HG03135 (cell line): ENCODE data around the gene MAGT1.
"Not testable (repeated sequence)": the region's sequence is repeated elsewhere in the genome, so short reads cannot be mapped to it uniquely, and the experiment has no call there.

Source experiments
- ATAC-seq: cut with Tn5 transposase; IDR thresholded peaks from one replicate; pipeline ENCODE4 v1.9.1; 2021; ENCODE audit warnings: mild to moderate bottlenecking, moderate library complexity; ENCODE audit not compliant: unreplicated experiment

MAGT1 gene

DNA sequence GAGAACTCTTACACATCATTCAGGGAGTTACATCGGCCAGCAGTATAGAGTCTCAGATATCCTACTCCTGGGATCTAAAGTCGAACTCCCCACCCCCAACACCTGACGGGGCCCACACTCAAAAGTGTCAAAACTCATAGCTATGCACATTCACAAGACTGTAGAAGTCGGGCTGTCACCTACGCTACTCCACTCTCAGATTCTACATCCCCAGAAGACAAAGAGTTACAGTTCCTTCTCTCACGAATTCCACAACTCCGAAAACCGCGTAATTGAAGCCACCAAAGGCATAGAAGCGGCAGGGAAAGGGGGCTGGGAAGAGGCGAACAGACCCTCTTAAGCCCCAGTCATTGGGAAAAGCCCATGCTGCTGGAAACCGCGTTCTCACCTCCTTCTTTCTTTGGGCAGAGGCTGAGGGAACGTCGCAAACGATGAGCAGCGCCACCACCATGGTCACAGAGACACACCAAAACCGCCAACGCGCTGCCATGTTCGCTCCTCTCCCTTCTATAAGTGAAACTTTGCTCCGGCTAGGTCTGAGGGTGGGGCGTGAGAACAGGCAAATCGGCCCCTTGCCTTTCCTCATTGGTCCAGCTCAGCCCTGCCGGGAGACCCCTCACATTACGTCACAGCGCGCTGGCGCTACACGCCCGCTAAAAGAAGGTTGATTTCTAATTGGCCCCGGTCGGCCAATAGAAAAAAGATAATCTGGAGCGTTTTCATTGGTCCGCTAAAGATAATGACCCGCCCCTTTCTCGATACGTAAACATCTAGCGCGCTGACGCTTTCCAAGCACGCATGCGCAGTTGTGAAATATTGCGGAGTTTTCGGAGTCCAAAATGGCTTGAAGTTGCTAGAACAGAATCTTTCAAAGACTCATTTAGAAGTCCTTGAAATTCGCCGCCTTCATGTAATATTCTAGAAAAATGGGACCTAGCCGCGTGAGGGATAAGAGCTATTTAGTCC lies at the start of gene MAGT1:
Gene MAGT1 (minus strand): TSS at position 515 of the 966 bp plus-strand sequence. CDS start 25 bp downstream, at position 490.
- peak; percentile 87 for ATAC-seq

DNA sequence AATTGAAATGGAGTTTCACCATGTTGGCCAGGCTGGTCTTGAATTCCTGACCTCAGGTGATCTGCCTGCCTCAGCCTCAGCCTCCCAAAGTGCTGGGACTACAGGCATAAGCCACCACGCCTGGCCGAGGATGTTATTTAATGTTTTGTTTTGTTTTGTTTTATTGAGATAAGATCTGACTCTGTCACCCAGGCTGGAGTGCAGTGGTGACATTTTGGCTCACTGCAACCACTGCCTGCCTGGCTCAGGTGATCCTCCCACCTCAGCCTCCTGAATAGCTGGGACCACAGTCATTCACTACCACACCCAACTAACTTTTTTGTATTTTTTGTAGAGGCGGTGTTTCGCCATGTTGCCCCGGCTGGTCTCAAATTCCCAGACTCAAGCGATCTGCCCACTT lies 49.8 kb upstream of the MAGT1 start:
- ATAC-seq, result not testable (repeated sequence)

DNA sequence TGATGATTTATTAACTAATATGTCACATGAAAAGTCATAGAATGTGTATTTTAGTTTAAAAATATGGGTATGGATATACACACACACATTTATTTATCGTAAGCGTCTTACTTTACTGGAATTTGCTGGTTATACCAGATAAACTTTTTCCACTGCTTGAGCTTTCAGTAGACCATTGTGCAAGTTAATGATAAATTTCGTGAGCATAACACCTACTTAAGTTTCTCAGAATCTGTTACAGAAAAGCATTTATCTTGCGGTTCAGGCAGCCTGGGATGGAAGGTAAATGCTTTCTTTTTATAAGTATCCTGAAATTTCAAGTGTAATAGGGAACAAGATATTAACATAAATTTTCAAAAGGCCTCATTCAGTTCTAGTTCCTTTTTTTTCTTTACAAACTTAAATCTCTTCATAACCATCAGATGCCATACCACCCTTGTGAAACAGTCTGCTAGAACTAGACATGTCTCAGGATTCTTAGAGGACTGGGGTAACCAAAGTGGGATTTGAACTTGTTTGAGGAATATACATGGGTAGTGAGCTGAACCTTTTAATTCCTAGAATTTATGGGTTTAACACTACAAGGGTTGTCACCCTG lies 42.9 kb upstream of the MAGT1 start:
- ATAC-seq, result no peak

DNA sequence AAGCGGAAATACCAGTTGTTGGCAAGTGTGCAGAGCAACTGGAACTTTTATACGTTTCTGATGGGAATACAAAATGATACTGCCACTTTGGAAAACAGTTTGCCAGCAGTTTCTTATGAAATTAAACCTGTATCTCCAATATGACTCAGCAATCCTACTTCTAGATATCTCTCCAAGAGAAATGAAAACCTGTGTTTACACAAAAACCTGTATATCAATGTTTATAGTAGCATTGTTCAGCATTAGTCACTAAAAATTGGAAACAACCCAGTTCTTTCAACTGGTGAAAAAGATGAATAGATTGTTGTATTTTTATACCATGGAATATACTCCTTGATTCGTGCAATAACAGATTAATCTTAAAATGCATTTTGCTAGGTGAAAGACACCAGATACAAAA lies 42.1 kb upstream of the MAGT1 start:
- no peak for ATAC-seq

DNA sequence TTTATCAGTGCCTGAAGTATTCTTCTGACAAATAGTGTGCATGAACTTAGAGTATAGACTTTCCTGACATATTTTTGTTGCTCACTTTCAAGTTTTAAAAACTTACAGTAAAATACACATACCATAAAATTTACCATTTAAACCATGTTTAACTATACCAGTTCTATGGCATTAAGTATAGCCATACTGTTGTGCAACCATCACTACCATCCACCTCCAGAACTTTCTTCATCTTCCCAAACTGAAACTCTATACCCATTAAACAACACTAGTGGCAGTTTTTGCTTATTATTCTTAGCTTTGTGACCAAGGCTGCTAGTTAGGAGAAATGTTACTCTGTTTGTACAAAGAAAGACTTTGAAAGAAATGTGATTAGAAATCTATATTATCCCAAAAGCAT lies 41.1 kb upstream of the MAGT1 start:
- no peak for ATAC-seq

DNA sequence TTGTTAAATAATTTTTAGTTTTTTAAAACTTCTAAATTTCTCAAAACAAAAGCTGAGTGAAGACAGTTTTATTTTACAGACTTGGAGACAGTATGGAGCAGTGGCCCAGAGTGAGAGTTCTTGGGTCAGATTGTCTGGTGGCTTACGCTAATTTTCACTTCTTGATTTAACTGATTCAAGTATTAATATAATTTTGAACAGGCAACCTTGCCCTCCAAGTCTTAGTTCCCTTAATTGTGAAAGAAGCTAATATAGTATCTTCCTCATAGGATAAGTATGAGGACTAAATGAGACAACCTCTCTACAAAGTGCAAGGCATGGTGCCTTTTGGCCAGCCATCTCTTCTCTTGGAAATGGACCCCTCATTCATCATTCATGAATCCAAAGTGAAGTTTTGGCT lies 40.7 kb upstream of the MAGT1 start:
- no peak for ATAC-seq

DNA sequence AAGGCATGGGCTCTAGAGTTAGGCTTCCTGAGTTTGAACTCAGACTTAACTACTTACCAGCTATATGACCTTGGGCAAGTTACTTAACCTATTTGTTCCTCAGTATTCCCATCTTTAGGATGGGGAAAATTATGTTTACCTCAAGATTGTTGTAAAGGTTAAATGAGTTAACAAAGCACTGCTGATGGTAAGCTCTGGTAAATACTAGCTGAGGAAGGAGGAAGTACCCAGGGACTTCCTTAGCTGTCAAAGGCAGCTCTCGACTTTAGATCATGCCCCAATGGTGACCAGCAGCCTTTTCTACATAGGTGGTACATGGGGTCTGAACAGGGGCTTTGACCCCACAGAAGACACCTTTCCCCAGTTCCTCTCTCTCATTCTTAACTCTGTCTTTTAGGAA lies 35.3 kb upstream of the MAGT1 start:
- ATAC-seq, result no peak

DNA sequence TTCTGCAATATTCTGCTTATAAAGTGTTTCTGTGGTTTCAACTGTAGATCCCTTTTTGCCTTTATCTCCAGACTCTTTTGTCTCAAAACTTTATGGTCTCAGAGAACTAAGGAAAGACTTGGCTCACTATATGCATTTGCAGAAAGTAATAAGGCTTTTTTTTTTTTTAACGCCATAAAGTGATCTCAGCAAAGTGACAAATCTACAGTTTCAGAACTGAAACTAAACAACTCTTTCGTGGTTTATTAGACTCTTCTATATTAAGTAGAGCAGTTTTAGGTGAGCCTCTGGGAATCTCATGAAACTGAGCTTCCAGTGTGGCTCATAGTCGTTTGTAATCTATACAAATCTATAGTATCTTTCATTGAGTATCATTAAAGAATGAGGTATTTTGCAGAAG lies 30.5 kb upstream of the MAGT1 start:
- no peak for ATAC-seq

DNA sequence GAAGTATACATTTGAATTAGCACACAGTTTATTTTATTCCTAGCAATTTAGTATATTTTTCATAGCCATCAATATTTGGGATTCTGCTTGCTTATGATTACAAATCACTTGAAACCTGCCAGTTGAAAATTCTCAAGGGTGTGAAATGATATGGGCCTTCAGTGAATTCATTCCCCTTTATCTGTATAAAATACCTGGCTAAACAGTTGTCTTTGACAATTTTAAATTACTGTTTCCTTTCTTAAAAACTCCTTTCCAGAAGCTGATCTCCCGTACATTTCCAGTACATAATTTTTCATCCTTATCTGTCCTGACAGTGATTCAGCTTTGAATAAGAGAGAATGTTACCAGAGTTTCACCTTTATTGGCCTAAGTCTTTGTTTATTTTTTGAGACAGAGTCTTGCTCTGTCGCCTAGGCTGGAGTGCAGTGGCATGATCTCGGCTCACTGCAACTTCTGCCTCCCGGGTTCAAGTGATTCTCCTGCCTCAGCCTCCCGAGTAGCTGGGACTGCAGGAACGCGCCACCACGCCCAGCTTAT lies 29.2 kb upstream of the MAGT1 start:
- ATAC-seq, result no peak

DNA sequence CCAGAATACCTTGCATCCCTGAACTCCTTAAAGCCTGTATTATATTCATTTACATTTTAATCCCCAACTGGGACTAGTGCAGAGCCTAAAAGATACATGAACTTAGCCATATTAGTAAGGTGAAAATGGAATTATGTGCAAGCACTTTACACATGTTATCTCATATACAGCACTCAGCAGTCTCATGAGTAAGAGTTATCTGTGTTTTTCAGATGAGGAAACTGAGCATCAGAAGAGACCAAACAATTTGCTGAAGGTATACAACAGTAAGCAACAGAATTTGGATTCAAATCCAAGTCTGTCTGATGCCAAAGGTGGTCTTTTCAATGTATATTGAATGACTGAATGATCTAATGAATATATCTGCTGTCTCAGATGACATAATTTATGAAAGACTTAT lies 27.6 kb upstream of the MAGT1 start:
- ATAC-seq, result no peak

DNA sequence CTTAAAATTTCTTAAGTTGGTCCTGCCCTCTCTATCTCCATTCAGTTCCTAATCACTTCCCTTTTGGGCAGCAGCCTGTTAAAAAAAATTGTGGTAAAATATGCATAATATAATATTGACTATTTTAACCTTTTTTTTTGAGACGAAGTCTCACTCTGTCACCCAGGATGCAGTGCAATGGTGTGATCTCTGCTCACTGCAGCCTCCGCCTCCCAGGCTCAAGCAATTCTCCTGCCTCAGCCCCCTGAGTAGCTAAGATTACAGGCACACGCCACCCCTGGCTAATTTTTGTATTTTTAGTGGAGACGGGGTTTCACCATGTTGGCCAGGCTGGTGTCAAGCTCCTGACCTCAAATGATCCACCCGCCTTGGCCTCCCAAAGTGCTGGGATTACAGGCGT lies 24.1 kb upstream of the MAGT1 start:
- ATAC-seq, result not testable (repeated sequence)

DNA sequence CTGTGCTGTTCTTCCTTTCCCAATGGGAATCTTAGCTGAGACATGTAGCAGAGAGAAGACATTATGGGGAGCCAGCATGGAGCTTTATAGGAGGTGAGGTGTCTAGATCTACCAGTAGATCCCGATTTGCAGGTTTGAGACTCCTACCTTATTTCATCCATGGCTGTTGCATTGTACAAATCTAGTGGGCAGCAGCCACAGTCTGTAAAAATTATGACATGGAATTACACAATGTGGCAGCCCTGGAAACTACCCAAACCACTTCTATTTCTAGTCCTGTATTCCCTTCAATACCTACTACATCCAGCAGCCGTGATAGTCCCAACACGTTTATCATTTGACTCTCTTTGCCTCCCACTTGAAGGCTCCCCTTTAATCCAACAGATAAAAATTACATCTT lies 23.3 kb upstream of the MAGT1 start:
- no peak for ATAC-seq

DNA sequence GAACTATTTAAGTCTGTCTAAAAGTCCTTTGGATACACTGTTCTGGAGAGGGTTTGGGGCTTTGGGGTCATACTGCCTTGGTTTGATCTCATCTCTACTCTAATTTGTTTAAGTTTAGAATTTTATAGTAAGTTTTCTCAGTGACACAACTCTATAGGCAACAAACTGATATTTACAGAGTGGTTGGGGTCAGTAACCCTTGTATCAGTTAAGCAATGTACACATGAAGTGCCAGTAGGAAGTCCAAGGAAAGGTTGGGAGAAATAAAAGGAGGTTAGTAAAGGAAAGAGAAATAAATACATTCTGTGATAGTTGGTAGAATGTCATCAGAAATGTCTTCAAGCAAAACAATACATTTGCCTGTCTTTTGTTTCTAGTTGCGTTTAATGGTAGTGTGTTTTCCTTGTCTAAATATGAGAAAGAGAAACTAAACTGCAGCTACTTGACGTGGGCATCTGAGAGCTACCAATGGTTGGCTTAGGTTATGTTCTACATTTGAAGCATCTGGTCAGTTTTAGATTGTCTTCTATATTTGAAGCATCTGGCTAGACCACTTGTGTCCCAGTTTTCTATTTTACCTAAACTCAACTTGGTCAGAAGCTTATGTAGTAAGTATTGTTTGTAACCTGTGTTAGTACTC lies 22.2 kb upstream of the MAGT1 start:
- ATAC-seq, result peak; percentile 50

DNA sequence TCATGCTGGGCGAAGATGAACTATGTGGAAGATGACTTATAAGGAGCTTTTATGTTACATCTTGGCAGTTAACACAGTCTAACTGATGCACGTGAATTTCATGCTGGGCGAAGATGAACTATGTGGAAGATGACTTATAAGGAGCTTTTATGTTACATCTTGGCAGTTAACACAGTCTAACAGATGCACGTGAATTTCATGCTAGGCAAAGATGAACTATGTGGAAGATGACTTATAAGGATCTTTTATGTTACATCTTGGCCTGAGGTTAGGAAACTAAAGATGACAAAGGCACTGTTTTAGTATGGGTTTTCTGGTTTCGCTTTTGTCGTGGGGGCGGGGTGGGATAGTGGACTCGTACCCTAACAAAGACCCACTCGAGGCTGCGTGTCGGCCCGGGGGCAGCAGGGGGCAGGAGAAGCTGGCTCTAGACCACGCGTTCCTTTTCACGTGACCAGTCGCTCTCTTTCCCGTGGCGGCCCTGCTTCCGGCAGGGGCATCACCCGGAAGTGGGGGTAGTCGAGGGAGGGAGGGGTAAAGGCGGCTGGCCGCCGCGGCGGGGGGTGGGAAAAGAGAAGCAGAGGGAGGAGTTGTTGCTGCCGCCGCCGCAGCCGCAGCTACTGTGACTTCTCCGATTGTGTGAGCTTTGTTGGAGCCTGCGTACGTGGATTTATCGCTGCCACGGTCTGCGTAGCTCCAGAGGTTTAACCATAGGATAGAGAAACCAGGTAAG lies 15.0 kb upstream of the MAGT1 start, which contains the start of gene ATP7A:
Gene ATP7A (plus strand): TSS at position 586 of the 733 bp plus-strand sequence. CDS start 60,949 bp downstream, outside the sequence.
- ATAC-seq, result peak; percentile 93

DNA sequence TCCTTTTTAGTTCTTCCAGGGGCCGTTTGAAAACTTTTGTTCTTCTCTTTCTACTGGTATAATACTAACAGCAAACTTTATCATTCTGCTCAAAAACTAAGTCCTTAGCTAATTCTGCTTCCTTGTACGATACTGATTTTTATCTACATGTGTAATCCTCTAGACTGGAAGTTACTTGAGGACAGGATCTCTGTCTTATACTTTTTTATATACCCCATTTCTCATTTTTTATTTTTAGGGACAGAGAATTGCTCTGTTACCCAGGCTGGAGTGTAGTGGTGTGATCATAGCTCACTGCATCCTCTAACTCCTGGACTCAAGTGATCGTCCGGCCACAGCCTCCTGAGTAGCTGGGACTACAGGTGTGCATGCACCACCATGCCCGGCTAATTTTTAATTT lies 6.3 kb upstream of the MAGT1 start:
- no peak for ATAC-seq

DNA sequence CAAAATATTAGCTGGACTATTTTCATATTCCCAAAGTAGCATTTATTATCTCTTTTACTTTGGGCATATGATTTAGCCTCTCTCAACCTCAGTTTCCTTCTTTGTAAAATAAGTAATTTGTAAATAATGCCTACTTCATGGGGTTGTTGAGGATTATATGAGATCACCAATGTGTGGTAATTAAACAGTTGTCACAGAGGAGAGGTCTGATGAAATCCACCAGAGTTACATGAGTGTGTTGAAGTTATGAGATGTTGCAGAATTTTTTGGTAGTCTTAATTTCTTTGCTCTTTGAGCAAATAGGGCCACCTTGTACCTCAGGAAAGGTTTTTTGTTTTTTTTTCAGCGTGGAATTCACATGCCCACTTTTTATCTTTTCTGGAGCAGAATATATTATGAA lies 5.5 kb upstream of the MAGT1 start:
- no peak for ATAC-seq

DNA sequence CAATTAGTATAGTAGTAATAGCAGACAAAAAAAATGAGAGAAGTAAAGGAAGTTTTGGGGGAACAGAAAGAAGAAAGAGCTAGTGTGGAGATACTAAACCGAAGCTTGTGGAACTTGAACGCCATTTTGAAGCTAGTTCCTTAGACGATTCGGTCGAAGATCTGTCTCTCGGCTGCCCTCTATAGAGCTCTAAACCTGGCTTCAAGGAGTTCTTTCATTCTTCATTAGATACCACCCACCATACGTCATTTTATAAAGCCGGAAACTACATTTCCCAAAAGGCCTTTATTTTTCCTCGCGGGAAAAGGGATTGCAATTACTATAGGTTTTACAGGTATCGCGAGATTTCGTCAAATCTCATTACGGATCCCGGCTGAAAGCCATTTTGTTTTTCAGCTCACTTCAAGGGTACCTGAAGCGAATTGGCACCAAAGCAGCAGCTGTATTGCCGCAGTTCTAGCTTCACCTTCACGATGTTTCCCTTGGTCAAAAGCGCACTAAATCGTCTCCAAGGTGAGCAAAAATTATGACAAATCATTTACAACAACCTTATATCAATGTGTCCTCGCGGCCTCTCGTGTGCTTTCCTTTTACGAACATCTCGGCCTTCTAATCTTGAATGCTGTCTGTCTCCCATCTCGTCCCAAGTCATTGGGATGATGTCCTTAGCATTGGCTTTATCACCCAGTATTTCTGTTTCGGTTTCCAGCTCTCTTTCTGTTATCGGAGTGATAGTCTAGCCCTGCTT lies 4.0 kb upstream of the MAGT1 start, which contains the start of gene COX7B:
Gene COX7B (plus strand): TSS at position 388 of the 748 bp plus-strand sequence. CDS start 86 bp downstream, at position 474.
- peak; percentile 62 for ATAC-seq

DNA sequence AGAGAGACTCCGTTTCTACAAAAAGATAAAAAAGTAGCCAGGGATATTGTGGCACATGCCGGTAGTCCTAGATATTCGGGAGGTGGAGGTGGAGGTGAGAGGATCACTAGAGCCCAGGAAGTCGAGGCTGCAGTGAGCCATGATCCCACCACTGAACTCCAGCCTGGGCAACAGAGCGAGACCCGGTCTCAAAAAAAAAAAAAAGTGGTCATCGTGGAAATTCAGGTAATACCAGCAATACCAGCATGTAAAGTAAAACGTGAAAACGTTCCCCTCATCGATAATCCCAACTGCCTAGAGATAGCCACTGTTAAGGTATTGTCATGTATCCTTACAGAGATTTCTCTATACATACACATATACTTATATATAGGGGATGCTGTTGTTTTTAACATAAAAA lies 1.5 kb downstream of the MAGT1 start:
- no peak for ATAC-seq

DNA sequence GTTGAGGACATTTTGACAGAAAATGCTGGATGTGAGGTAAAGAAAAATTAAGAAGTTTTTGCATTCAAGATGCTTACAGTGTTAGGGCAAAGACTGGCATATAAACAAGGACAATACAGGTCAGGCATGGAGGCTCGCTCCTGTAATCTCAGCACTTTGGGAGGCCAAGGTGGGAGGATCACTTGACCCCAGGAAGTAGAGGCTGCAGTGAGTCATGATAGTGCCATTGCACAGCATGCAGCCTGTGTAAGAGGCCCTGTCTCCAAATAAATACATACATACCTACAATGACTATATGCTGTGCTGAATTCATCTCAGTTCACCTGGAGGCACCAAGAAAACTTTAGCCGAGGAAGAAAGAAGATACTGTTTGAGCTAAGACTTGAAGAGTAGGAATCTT lies 2.3 kb downstream of the MAGT1 start:
- ATAC-seq, result no peak

DNA sequence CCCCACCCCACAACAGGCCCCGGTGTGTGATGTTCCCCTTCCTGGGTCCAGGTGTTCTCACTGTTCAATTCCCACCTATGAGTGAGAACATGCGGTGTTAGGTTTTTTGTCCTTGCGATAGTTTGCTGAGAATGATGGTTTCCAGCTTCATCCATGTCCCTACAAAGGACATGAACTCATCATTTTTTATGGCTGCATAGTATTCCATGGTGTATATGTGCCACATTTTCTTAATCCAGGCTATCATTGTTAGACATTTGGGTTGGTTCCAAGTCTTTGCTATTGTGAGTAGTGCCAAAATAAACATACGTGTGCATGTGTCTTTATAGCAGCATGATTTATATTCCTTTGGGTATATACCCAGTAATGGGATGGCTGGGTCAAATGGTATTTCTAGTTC lies 13.8 kb downstream of the MAGT1 start:
- not testable (repeated sequence) for ATAC-seq
